Measurements from ENCODE around the gene HSDL2. TPM values are rescaled to one million over a fixed set of nuclear protein-coding genes. Genes with fewer than 3 reads are reported as not detected.

HSDL2 gene
- total RNA-seq, 4 donors from 2014 or later: 72.9 to 112 (median 101) TPM

GRCh38 chr9:112409758-112410157 lies 29.9 kb downstream of the HSDL2 start:
- no peak for TF ChIP-seq CTCF (IDR thresholded peaks at IDR 0.05; ENCODE audit: low read depth)

DNA sequence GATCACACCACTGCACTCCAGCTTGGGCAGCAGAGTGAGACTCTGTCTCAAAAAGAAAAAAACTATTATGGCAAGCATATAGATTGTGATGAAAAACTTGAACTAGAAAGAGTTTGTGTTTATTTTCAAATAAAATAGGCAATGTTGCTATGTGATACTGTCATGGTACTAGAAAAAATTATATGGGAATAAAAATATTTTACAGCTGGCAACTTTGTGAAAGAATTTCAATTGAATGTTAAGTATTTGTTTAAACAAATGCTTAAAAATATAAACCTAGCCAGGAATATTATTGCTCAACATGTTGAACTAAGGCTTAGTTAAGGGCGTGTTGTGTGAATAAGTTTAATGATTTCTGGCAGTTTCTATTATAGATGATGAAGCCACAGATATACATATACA lies 31.7 kb downstream of the HSDL2 start:
- no peak for TF ChIP-seq CTCF (IDR thresholded peaks at IDR 0.05; ENCODE audit: low read depth)

DNA sequence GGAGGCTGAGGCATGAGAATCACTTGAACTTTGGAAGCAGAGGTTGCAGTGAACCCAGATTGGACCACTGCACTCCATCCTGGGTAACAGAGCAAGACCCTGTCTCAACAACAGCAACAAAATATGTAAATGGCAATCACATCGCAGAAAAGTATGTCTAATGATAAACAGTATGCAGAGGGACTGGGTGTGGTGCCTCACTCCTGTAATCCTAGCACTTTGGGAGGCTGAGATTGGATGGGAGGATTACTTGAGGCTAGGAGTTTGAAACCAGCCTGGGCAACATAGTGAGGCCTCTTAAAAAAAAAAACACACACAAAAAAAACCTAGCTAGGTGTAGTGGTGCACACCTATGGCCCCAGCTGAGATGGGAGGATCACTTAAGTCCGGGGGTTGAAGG lies 40.3 kb downstream of the HSDL2 start:
- no peak for TF ChIP-seq CTCF (IDR thresholded peaks at IDR 0.05; ENCODE audit: low read depth)

DNA sequence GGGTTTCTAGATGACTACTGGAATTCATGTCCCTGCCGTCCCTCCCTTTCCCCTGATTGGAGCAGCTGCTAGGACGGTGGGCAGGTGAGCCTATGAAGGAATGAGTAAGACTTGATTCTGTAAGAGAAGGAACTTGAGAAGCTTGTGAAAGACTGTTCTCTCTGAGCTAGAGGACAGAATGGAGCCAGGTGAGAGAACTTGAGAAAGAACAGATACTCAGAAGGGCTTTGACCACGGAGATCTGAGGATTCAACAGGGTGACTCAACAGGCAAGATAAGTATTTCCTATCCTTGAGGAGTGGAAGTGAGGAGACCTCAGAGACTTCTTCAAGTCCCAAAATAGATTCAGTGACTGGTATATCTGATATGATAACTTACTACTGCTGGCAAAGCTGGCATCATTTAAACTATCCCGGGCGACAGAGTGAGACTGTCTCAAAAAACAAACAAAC lies 41.9 kb downstream of the HSDL2 start:
- TF ChIP-seq CTCF (IDR thresholded peaks at IDR 0.05; ENCODE audit: low read depth): no peak

- TF ChIP-seq CTCF (IDR thresholded peaks at IDR 0.05; ENCODE audit: low read depth): no peak
Measured at GRCh38 chr9:112422417-112423148, 42.7 kb downstream of the HSDL2 start.

DNA sequence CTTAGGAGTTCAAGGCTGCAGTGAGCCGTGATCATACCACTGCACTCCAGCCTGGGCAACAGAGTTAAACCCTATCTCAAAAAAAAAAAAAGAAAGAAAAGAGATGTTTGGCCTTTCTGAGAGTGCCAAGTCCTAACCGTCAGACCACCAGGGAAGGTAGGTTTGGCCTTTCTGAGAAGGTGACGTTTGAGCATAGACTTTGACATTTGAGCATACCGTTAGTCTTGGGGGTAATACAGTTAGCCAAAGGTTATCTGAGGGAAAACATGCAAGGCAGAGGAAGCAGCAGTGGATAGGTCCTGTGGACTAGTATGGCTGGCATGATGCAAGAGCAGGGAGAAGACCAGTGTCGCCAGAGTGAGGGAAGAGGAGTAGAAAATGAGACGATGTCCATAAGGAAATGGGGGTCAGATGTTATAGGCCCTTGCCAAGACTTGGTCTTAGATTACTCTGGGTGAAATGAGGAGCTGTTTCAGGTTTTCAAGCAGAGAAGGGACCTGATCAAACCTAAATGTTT lies 50.2 kb downstream of the HSDL2 start:
- no peak for TF ChIP-seq CTCF (IDR thresholded peaks at IDR 0.05; ENCODE audit: low read depth)

GRCh38 chr9:112433499-112434392 lies 53.8 kb downstream of the HSDL2 start:
- TF ChIP-seq CTCF (IDR thresholded peaks at IDR 0.05; ENCODE audit: low read depth): no peak

Measured in subcutaneous adipose tissue (tissue), 4 donors.